Left forelimb (tissue), 1 donor: Measurements from ENCODE around the gene LMAN2L.
A peak's percentile ranks its signal among the peaks of the same experiment; 100 is the strongest.

Source experiments
- DNase-seq: peaks from one replicate; pipeline ENCODE4 v3.0.0-alpha.2; 2018; ENCODE audit warnings: low spot score

LMAN2L gene, protein sequence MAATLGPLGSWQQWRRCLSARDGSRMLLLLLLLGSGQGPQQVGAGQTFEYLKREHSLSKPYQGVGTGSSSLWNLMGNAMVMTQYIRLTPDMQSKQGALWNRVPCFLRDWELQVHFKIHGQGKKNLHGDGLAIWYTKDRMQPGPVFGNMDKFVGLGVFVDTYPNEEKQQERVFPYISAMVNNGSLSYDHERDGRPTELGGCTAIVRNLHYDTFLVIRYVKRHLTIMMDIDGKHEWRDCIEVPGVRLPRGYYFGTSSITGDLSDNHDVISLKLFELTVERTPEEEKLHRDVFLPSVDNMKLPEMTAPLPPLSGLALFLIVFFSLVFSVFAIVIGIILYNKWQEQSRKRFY

DNA sequence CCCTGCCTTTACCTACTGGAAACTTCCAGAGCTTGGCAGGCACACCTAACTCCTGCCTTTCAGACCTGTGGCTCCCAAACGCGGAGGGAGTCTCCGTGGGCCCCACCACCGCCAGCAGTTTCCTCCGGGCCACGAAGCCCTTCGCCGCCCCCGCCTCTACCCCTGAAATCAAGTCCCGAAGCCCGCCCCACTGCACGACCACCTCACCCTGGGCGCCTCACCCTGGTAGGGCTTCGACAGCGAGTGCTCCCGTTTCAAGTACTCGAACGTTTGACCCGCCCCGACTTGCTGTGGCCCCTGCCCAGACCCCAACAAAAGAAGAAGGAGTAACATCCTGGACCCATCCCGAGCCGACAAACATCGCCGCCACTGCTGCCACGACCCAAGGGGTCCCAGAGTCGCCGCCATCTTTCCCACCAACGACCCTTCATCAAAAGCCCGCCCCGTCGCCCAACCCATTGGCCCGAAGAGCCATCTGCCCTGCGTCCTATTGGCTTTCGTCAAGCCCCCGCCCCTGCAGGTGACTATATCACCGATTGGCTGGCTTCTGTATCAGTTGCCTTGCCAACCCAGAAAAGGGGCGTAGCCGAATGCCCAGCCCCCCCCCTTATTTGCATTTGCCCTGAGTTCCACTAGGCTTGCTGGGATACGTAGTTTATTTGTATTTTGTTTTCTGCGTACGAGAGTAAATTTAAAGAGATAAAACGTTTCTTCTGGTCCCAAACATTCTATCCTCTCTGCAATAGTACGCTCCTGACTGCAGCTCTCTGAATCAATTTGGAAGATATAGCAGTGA, at the start of gene LMAN2L:
TSS of gene LMAN2L (minus strand) at position 432 of the 796 bp plus-strand sequence. CDS start at position 408, 24 bp downstream.
- peak; percentile 97 for DNase-seq

DNA sequence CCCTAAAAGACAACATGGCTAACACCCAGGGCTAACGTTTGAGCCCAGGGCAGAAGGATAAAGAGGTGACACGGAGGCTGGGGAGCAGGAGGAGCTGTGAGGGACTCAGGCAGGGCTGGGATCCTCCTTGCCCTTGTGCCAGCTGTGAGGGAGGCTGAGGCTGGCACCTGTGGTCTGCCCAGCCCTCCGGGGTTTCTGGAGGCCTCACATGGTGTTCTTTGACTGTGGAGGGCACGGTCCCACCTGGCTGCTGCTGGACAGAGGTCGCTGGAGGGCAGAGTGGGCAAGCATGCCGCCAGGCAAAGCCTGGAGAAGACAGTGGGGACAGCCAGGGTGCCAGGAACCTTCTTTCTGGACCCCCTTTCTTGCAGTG, 49.4 kb upstream of the LMAN2L start:
- no peak for DNase-seq

DNA sequence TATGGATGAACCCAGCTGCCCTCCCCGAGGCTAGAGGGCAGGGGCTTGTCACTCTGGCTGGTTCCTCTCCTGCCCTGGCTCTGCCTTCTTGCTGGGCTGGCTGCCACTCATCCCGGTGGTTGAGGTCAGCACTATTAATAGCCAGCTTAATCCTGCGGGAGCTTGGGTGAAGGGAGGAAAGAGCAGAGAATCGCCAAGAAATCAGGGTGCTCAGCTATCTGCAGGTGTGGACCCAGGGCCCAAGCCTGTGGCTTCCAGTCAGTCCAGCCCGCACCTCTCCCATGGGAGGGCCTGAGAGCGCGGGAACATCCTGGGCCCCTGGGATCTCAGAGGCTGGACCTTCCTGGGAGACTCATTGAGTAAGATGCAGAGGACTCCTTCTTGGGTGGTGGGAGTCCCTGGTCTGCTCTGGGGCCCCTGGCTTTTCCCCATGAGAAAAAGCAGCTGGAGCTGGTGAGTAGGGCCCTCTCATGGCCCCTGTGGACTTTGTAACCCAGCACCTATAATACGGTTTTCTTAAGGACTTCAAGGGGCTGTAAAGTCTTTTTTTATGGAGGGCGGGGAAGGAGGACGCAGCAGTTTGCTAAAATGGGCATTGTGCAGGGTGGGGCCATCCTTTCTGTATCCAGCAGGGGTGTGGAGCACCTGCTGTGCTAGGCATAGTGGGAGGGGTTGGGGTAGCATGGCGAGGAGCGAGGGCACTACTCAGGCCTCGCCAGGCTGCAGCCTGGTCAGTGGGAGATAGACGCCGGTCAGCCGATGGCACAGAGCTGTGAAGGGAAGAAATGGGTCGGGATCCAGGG, 48.8 kb upstream of the LMAN2L start:
- DNase-seq: no peak

DNA sequence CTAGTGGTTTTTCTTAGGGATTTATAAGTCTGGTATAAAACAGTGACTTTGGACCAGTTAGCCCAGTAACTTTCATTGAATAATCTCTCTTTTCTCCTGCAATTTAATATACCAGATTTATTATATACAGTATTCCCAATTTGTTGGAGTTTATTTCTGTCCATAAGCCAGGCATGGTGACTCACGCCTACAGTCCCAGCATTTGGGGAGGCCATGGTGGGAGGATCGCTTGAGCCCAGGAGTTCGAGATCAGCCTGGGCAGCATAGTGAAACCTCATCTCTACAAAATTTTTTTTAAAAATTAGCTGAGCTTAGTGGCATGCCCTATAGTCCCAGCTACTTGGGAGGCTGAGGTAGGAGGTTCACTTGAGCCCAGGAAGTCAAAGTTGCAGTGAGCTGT, 47.5 kb upstream of the LMAN2L start:
- no peak for DNase-seq

DNA sequence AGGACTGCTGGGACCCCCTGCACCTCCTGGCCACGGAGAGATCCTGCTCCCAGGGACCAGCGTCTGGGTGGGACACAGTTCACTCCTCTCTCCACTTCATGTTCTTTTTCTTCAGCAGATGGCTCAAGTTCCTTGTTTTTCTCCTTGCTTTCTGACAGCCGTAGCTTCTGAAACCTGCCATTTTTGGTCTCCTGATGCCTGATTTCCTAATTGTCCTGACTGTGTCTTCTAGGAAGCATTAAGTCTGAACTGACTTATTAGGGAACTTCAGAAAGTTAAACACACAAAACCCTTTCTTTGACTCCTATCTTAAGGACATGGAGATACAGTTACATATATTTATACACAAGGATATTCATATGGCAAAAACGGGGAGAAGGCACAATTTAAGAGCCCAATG, 43.5 kb upstream of the LMAN2L start:
- DNase-seq: no peak

DNA sequence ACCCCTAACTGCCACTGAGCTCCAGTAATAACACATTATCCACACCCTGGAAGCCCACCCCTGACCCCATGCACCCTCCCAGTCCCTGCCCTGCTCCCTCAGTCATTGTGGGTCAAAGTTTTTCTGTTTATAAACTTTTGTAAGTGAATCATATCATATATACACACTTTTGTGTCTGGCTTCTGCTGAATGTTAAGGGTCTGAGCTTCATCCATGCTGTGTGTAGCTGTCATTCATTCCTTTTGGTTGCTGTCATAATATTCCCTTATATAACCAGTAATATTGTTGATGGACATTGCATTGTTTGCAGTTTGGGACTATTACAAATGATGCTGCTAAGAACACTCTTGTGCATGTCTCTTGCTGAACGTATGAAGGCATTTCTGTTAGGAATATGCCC, 35.3 kb upstream of the LMAN2L start:
- DNase-seq: no peak

DNA sequence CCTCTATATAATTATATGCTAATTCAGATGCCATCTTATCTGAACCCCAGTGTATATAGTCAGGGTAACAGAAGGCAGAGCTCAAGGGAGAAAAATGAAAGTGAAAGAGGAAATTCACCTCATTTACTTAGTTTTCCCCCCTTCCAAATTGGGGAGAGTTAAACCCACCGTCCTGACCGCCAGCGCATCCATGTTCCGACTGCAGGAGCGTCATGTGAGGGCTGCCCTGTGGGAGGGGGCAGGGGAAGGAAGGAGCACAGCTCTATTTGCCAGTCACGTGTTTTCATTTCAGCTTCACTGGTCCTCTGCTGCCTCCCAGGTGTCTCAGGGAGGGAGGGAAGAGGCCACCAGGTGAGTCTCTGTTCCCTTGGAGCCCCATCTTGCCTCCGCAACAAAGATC, 34.1 kb upstream of the LMAN2L start:
- no peak for DNase-seq

DNA sequence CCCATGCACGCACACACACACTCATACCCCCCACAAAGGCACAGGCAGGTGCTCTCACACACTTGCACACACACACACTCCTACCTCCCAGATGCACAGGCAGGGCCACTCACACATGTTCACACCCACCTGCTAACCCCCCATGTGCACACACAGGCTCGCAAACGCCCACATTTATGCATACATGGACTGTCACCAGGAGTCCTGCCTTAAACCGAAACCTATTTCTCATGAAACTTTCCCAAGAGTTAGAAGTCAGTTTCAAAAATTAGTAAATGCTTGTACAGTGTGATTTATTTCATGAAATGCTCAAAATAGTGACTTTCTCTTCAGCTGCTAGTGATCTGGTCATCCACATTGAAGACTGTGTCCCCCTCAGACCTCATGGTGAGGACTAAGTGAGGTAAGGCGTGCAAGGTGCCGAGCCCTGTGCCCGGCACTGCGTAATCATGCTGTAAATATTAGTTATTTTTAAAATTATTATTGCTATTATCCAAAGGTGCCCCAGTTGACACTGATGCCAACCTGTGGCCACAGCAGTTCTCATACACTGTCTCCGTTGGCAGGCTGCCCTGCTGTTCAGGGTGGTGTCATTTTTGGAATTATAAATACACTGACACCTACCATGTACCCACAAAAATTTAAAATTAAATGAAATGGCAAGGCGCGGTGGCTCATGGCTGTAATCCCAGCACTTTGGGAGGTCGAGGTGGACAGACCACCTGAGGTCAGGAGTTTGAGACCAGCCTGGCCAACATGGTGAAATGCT, 33.2 kb upstream of the LMAN2L start:
- DNase-seq: no peak

DNA sequence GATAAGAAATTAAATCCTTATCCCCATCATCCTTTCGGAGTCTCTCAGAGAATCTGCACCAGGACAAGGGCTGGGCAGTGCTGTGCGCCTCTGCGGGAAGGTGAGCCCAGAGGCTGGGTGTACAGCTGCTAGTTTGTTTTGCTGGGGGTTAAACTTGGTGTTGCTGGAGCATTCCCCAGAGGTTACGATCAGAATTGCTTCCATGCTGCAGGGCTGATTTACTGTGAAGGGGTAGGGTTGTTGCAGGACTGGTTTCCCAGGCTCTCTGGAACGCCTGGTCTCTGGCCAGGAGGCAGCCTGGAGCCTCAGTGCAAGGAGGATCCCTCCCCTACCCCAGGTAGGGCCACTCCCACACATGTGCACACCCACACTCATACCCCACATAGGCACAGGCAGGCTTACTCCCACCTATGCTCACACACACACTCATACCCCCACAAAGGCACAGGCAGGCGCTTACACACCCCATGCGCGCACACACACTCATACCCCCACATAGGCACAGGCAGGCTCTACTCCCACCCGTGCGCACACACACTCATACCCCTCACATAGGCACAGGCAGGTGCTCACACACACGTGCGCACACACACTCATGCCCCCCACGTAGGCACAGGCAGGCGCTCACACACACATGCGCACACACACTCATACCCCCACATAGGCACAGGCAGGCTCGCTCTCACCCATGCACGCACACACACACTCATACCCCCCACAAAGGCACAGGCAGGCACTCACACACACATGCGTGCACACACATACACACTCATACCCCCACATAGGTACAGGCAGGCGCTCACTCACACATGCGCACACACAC, 32.1 kb upstream of the LMAN2L start:
- no peak for DNase-seq

DNA sequence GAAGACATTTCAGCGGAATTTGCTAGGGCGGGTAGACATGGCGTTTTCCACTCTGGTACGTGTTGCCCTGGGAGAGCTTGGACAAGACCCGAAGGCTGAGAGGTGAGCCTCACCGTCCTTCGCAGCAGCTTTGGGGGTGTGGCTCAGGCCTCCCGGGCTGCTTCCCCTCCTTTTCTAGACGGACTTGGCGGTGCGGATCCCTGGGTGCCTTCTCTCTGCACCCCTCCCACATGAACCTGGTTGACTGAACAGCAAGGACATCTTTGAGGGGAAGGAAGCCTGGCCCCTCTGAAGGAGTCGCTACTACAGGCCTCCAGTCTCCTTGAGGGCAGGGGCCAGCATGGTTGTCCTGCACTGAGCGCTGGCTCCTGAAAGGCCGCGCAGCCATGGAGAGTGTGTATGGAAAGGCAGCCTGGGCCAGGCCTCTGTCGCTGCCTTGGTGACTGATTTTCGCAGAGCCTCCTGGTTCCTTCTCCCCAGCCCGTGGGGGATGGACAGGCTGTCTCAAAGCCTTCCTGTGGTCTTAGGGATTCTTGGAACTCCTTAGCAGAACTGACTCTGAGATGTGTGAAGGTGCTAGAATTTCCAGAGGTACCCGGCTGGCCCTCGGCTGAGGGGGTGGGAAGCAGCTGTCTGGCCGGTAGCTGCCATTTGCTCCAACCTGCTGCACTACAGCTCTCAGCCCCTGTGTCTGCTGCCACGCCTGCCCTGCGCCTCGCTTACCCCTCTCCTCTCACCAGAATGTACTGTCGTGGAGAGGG, 30.8 kb upstream of the LMAN2L start:
- no peak for DNase-seq

DNA sequence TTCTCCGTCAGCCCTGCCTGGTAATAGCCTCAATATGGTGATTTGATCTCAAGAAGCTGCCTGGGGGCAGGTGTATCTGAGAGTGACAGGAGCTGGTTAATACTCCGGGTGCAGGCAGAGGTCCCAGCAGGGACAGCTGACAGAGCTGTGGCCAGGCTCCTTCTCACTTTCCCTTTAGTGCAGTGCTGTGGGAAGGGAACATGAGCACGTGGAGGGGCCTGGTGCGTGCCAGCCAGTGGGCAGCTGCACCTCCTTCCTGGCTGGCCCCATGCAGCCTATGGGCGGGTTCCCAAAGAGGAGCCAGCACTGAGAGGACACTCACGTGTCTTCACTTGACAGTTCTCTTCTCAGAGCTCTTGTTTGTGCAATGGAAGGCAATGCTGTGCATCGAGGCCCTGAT, 29.9 kb upstream of the LMAN2L start:
- no peak for DNase-seq

DNA sequence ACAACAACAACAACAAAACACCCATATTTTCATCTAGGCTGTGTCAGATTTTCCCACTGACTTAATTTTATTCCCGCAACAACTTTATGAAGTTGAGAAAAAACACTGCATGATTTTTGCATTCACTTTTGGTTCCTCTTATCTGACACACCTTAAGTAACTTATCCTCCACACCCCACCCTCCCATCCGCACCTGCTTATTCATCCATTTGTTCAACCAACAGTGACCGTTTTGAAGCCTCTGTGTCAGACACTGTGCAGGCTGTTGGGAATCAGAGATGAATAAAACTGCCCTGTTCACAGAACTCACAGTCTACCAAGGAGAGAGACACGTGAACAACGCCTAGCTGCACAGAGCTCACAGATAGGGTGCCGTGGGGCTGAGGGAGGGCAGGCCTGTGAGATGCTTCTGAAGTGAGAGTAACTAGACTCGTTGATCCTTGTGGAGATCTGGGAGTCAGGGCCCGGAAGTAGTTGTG, 28.3 kb upstream of the LMAN2L start:
- no peak for DNase-seq

DNA sequence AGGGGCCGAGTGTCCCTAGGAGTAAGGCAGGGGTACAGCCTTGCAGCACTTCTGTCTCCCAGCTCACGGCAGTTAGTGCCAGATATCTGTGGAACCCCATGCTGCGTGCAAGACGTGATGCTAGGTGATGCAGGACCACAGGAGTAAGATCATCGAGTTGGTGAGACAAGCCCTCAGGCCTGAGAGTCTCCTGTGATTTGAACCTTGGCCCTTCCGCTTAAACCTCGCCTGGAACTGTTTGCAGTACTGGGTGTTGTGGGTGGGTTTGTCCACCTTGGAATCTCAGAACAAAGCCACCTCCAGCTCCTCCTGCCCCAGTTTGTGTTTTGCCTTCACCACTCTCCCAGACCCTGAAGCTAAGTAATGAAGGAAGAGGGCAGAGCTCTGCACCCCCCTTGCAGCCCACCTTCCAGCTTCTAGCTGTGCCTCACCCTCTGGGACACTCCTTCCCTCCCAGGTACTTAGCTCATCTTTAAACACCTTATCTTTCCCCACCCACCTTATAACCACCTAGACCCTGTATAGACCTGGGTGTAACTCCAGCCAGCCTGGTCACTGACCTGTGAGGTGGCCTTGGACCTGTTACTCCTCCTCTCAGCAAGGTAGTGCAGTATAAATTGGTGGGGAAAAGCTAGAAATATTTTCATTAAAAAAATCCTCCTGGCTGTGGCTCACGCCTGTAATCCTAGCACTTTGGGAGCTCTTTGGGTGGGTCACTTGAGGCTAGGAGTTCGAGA, 27.4 kb upstream of the LMAN2L start:
- no peak for DNase-seq

DNA sequence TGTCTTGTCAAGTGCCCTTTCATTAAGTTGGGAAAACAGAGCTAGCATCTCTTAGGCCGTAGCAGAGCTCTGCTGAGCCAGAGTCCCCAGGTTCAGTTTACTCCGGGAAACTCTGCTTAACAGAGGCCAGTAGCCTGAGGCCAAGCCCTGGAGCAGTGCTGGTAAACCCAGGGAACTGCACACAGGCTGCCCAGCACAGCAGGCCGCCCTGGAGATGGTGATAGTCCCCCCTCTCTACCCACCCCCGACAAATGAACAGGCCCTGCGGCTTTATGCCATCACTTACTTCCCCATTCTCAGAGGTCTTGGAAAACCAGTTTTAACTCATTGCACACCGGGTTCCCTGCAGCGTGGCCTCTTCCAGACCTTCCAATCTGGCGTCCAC, 24.4 kb upstream of the LMAN2L start:
- DNase-seq: no peak

DNA sequence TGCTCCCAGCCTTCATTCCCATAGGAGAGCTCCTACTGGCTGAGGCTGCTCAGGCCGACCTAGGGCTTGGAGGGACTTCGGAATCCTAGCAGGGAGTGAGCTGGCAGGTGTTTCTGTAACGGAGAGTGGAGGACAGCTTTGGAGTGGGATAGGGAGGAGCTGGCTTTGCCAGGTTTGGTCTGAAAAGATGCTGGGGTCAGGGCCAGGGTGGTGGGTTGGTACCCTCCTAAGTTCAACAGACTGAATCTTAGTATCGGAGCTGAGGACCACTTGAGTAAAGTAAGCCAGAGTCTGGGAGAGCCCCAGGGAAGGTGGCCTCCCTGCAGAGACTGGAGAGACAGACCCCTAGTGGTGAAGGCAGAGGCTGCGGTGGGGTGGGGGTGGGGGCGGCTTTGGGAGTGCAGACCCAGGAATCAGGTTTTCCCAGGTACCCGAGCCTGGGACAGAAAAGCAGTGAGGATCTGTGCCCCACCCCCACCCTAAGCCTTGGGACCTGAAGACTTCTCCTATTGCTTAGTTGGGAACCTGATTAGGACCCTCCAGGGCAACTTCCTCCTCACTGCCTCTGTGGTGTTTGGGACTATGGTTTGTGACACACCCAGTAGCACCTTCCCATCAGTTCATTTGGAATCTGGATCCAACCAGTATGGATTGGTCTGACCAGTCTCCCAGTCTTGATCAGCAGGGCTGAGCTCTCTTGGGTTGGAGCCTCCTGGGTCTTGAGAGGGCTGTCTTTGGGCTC, 23.8 kb upstream of the LMAN2L start:
- no peak for DNase-seq

DNA sequence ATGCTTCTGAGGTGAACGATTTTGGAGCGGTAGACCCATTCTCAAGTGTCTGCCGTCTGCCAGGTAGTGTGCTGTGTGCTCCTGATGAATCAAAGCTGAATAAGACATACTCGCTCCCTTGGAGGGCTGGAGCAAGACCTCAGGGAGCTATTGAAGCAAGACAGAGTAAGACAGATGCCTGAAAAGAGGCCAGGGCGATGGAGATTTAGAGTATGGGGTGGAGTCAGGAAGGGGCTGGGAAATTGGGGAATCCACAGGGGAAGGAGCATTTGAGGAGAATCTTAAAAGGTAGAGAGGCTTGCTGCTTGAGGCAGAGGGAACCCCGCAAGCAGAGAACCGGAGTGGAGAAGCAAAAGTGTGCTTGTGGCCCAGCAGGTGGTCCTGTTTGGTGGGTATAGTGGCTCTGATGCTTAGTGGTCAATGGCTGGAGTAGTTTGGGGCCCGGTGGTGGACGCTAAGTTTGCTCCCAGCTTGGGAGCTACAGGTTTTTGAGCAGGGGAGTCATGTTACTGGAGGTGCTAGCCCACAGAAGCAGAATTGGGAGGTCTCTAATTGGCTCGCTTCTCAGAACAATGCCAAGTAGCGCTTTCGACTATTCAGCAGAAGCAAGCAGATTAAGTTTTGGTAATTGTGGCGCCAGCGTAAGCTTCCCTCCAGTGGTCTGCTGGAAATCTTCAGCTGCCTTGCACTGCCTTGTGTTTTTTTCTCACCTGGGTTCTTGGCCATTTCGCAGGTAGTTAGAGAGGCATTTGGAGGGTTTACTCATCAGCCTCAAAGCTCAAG, 22.9 kb upstream of the LMAN2L start:
- DNase-seq: no peak

DNA sequence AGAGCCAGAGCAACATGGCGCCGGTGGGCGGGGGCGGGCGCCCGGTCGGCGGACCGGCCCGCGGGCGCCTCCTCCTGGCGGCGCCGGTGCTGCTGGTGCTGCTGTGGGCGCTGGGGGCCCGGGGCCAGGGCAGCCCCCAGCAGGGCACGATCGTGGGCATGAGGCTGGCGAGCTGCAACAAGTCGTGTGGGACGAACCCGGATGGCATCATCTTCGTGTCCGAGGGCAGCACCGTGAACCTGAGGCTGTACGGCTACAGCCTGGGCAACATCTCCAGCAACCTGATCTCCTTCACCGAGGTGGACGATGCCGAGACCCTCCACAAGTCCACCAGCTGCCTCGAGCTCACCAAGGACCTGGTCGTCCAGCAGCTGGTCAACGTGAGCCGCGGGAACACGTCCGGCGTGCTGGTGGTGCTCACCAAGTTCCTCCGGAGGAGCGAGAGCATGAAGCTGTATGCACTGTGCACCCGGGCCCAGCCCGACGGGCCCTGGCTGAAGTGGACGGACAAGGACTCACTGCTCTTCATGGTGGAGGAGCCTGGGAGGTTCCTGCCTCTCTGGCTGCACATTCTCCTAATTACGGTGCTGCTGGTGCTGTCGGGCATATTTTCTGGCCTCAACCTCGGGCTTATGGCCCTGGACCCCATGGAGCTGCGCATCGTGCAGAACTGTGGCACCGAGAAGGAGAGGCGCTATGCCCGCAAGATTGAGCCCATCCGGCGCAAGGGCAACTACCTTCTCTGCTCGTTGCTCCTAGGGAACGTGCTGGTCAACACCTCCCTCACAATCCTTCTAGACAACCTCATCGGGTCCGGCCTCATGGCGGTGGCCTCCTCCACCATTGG, 21.3 kb upstream of the LMAN2L start:
- DNase-seq: no peak
